HG03280 (cell line): ENCODE measurements around the gene IFNAR2.
"Not testable (repeated sequence)": the region's sequence is repeated elsewhere in the genome, so short reads cannot be mapped to it uniquely, and the experiment has no call there.

Source experiments
- ATAC-seq: cut with Tn5 transposase; IDR thresholded peaks from one replicate; pipeline ENCODE4 v1.9.1; 2021; ENCODE audit warnings: mild to moderate bottlenecking, moderate library complexity; ENCODE audit not compliant: unreplicated experiment

IFNAR2 gene

DNA sequence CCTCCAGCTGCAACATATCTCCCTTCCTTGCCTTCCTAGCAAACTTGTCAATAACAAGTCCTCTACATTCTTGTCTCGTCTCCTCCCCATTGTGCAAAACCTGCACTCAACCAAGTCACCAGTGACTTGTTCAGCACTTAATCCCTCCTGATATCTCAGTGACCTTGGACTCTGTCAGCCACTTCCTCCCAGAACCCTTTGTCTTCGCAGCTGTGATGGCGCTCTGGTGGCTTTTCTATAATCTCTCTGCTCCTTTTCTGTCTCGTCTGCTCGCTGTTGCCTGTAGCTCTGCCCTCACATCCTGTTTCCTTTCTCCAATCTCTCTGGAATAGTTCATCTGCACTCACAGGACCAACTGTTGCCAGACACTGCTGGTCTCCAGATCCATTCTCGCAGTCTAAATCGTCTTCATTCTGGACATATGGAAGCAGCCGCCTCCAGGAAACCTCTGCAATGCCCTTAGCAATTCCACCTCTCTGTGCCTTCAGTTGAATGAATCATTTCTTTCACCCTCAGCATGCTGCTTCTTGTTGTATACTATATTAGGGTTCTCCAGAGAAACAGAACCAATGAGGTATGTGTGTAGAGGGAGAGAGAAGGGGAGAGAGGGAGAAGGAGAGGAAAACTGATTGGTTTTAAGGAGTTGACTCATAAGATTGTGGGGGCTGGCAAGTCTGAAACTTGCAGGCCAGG, 17.4 kb upstream of the IFNAR2 start:
- no peak for ATAC-seq

DNA sequence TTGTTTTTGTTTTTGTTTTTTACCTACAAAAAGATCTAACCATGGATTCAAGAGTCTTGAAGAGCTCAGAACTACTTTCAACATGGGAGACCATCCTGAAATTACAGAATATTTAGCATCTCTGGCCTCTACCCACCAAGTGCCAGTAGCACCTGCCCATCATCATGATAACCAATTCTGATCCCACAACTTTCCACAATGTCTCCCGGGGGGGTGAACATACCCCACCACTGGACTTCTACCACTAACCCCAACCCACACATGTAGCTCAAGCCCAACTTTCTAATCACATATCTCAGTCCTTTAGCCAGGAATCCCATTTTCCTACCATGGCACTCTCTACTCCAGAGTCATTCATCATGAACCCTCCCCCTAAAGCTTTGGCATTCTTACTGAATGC, 15.7 kb upstream of the IFNAR2 start:
- no peak for ATAC-seq

DNA sequence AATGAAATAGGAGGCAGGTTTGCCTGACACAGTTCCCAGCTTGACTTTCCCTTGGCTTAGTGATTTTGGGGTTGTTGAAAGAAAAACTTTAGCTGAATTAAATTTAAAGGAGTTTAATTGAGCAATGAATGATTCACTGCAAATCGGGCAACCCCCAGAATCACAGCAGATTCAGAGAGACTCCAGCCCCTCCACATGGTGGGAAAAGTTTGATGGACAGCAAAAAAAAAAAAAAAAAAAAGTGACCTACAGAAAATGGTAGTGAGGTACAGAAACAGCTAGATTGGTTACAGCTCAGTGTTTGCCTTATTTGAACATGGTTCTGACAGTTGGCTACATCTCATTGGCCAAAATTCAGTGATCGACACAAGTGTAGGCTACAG, 12.6 kb upstream of the IFNAR2 start:
- ATAC-seq: no peak

DNA sequence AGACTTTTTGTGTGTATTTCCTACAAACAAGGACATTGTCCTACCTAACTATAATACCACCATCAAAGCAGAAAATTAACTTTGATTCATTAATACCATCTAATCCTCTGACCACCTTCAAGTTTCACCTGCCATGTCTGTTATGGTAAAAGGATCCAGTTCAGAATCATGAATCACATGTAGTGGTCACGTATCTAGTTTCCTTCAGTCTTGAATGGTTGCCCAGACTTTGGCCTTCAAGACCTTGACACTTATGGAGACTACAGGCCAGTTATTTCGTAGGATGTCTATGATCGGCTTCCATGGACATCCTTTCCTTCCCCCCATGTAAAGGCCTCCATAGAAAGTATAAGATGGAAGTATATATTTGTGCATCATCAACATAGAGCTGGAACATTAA, 10.4 kb upstream of the IFNAR2 start:
- no peak for ATAC-seq

DNA sequence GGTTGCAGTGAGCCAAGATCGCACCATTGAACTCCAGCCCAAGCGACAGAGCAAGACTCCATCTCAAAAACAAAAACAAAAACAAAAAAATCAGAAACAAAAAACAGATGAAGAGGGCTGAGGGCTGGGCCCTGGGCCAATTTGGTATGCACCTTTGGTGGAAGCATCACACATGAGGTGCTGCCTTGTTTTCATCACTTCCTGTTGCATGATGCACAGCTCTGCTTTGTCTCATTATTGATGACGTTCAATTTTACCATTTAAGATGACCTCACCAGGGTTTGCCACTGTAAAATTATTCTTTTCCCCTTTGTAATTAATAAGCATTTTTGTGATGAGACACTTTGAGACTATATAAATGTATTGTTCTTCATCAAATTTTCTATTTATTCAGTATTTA, 9.8 kb upstream of the IFNAR2 start:
- no peak for ATAC-seq

DNA sequence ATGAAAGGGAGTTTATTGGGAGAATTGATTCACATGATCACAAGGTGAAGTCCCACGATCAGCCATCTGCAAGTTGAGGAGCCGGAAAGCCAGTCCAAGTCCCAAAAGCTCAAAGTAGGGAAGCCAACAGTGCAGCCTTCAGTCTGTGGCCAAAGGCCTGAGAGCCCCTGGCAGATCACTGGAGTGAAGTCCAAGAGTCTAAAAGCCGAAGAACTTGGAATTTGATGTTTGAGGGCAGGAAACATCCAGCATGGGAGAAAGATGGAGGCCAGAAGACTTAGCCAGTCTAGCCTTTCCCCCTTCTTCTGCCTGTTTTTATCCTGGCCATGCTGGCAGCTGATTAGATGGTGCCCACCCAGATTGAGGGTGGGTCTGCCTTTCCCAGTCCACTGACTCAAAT, 4.4 kb upstream of the IFNAR2 start:
- not testable (repeated sequence) for ATAC-seq

DNA sequence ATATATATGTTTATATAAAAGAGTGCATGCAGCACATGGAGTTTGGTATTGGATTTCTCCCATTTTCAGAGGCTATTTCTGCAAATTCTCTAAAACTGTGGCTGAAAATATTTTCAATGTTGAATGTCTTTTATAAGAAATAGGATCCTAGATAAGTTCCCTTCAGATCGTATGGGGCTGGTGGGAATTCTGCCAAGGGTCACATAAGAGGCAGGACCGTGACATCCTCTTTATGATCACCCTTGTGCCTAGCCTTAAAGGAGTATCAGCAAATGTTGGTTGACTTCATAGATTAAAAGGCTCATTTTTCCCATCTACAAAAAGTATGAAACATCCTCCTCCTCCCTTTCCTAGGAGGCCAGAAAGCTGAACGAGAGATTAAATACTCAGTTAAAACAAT, 1.3 kb upstream of the IFNAR2 start:
- no peak for ATAC-seq

DNA sequence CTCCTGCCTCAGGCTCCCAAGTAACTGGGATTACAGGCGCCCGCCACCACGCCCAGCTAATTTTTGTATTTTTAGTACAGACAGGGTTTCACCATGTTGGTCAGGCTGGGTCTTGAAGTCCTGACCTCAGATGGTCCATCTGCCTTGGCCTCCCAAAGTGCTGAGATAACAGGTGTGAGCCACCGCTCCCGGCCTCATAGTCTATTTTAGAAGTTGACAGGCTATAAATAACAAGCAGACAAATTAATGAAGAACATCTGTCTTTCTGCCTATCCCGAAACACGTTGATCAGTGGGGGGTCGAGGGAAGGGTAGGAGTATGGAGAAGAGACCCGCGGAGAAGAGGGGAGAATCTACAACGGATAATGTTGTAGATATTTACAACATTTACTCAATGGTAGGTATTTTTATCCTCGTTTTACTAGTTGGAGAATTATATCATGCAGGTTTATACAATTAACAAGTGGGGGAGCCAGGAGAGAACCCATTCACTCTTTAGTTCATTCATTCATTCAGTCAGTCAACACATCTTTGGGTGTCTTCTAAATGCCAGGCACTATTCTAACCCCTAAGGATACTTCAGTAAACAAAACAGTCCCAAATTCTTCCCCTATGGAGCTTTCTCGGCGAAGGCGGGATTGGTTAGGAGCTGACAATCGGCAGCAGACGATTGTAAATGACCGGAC, 497 bp upstream of the IFNAR2 start:
- no peak for ATAC-seq

DNA sequence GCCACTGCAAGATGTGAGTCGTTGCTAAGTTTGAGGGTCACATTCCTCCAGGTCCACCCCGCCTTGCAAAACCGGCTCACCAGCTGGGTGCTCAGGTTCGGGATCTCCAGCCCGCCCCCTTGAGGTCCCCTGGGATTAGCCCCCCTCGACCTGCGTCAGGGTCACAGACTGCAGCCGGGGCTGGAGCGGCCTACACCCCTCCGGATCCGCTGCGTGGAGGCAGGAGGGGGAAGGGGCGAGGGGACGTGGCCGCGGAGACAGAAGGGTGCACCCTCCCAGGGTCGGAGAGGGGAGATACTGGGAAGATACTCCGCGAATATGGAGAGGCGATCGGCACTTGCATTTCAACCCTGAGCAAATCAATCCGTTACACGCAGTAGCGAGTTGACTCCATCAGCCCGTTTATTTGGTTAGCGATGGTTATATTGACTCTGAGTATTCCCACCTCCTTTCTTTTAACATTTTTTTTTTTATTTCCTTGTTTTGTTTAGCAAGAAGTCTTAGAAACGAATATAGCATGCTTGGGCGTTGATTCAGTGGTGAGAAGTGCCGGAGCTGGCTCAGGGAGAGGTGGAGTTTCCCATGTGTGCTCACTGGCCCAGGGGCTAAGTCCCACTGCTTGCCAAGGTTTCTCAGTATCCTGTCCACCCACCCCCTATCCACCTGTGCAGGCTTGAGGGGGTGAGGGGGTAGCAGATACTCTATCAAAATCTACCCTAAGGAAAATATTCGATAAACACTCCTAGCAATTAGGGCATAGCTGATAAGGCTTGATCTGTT, 997 bp downstream of the IFNAR2 start:
- peak; percentile 22 for ATAC-seq

DNA sequence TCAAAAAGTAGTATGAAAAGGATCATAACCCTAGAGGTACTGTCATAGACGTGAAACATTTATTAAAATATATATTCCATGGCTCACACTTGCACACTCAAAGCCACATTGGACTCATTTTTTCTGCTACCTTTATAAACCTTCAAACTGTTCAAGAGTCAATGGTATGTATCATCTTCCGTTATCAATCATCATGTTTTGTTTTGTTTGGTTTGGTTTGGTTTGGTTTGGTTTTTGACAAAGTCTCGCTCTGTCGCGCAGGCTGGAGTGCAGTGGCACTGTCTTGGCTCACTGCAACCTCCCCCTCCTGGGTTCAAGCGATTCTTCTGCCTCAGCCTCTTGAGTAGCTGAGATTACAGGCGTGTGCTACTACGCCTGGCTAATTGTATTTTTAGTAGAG, 1.8 kb downstream of the IFNAR2 start:
- no peak for ATAC-seq

DNA sequence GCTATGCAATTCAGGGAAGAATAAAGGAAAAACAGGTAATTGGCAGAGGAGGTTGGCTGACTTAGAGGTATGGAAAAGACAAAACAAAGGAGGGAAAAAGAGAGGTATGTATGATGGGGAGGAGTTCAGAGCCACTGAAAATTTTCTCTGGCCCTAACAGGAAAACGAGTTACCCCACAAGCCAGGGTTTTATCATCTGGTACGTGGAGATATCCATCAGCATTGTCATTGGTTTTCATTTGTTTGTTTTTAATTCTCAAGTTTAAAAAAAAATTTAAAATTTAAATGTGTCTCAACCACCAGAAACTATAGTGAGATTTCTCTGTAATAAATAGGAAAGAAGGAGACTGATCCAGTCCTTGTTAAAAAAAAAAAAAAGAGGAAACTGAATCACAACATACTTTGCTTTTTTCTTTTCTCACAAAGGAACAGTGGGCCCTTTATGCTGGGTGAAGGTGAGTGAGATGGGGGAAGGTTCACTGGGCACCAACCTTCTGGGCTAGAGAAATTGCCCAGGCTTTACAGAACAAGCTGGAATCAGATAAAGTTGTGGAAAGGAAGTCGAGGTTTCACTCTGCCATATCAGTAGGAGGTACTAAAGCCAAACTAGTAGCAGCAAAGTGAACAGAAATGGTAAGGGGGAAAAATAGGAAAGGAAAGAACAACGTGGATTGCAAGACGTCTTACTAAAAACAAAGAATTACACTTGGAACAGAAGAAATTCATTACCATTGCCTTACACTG, 2.7 kb downstream of the IFNAR2 start:
- no peak for ATAC-seq

DNA sequence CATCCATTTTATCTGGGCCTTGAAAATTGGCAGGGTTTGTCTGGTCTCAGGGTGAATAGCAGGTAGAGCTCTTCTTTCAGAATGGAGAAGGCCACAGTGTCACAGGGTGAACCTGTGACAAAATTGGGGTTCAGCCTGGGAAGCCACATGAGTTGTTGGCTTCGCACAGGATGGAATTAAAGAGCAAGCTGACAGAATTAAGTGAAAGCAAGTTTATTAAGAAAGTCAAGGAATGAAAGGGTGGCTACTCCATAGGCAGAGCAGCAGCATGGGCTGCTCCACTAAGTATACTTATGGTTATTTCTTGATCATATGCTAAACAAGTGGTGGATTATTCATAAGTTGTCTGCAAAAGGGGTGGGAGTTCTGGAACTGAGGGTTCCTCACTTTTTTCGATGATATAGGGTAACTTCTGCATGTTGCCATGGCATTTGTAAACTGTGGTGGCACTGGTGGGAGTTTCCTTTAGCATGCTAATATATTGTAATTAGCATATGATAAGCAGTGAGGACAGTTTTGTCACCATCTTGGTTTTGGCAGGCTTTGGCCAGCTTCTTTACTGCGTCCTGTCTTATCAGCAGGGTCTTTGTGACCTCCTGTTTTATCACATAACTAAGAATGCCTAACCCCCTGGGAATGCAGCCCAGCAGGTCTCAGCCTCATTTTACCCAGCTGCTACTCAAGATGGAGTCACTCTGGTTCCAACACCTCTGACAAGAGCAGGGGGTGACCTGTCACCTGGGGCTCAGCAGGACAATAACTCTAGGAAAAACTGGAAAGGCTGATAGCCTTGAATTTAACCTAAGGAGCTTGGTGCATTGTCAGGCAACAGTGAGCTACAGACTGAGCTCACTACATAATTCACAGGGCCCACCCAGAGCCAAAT, 5.1 kb downstream of the IFNAR2 start:
- no peak for ATAC-seq

DNA sequence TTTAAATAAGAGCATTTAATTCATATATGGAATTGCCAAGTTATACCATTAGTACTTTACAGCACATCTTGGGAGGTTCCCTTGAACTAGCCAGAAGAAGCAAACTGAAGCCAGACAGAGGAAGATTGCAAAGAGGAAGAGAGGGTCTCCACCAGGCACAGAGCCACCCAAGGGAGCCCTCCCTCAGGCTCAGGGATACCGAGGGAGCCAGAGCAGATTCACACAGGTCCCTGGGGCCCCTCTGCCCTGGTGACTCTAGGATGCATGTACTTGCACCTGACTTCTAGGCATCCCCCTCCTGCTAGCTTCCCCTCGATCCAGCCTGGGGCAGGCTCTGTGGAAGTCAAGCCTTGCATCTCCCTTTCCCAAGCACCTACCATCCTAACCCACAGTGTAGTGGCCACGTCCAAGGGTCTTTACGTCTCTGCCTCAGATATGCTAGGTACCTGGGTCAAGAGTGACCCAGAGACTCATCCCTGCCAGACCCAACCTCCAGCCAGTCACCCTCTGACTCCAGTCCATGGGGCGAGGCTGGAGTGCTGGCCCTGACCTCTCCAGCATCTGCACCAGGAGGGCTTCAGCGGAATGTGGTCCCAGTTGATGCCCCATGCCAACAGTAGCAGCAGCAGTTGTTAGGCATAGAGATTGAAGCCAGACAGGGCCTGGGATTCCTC, 6.4 kb downstream of the IFNAR2 start:
- ATAC-seq: no peak

DNA sequence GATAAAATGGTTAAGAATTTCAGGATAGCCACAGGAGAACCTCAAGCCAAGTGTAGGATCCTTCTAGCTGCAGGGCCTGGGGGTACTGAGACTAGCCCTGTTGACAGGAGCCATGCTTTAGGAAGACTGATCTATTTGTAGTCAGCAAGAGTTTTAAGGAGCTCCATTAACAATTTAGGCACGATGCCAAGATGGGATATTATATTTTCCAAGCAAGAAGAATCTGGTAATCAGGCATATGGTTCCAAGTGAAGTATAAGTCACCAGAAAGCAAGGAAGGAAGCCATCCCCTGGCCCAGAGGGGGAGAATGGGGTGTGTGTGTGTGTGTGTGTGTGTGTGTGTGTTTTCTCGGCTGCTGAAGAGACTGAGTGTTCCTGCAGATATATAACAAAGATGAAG, 7.0 kb downstream of the IFNAR2 start:
- ATAC-seq: no peak

DNA sequence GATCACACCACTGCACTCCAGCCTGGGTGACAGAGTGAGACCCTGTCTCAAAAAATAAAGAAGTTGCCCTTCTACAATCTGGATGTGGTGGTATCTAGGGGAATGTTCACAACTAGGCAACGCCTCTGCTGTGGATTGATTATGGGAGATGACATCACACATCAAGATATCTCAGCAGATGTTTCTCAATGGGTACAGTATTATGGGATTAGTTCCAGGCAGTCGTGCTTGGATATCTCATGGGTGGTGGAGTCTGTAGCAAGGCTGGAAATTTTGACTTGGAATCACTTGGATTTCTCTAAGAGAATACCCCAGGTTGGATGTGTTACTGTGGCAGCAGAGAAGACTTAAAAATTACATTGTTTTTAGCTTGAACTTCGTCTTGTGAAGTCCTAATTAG, 7.7 kb downstream of the IFNAR2 start:
- no peak for ATAC-seq

DNA sequence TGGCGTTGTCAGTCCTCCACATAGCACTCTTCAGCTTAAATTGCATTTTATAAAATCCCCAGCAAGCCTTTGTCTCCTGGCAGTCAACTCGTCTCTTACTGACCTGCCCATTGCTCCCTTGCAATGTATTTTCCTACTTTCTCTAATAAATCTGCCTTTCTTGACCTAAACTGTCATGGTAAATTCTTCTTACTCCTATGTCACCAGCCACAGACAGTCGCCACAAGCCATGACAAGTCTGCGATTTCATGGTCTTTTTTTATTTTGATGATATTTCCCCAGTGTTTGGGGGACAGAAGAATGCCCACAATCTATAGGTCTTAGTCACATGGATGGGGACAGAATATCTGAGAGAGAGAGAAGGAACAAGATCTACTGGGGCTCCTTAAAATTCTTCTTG, 8.4 kb downstream of the IFNAR2 start:
- ATAC-seq: peak; percentile 13

DNA sequence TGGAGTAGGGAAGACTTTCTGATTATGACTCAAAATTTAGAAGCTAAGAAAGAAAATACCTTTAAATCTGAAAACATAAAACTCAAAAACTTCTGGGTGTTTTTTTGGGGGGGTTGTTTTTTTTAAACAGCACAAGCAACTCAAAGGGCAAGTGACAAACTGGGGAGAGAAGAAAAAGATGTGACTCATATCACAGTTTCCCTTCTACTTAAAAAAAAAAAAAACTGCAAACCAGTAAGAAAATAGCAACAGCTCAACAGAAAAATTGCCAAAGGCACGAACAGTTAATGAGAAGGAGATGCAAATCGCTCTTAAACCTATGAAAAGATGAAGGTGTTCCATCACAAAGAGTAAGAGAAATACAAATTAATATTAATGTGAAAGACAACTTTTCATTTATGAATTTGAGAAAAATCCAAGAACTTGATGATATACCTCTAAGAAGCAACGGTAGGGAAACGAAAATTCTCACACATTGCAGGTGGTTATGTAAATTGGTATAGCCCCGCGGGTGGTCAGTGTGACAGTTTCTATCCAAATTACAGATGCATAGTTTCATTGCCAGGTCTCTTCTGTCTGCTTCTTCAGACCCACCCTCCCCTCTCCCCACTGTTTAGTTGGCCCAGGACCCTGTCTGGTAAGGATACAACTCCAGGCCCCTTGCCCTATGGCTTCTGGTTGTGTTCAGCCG, 9.0 kb downstream of the IFNAR2 start:
- peak; percentile 84 for ATAC-seq

DNA sequence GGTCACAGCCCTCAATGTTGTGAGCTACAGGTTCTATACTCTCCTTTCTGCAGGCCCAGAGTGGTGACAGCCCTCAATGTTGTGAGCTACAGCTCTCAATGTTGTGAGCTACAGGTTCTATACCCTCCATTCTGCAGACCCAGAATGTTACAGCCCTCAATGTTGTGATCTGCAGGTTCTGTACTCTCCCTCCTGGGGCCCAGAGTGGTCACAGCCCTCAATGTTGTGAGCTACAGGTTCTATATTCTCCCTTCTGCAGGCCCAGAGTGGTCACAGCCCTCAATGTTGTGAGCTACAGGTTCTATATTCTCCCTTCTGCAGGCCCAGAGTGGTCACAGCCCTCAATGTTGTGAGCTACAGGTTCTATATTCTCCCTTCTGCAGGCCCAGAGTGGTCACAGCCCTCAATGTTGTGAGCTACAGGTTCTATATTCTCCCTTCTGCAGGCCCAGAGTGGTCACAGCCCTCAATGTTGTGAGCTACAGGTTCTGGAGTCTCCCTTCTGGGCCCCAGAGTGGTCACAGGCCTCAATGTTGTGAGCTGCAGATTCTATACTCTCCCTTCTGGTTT, 9.9 kb downstream of the IFNAR2 start:
- ATAC-seq: not testable (repeated sequence)

DNA sequence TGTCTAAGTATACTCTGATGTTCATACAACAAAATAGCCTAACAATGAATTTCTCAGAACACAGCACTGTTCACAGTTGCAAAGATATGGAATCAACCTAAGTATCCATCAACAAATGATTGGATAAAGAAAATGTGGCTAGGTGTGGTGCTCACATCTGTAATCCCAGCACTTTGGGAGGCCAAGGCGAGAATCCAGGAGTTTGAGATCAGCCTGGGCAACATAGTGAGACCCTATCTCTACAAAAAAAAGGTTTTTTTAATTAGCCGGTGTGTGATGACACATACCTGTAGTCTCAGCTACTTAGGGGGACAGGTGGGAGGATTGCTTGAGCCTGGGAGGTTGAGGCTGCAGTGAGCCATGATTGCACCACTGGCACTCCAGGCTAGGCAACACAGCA, 10.7 kb downstream of the IFNAR2 start:
- ATAC-seq: no peak
